A673 (cell line): Measurements from ENCODE around the gene WDR7. TPM values are rescaled to one million over a fixed set of nuclear protein-coding genes. Genes with fewer than 3 reads are reported as not detected.
A peak's percentile ranks its signal among the peaks of the same experiment; 100 is the strongest.

Experiments used
- BruUV-seq: library from RNA; stranded (reverse); fragments of 400-500 nt; replicated peaks from 2 replicates; lab custom pipeline; 2021; lab: Mats Ljungman, UMichigan
- CTCF ChIA-PET: fragments of 300-600 bp; sonication (Branson Sonifier 250); formaldehyde crosslinking; loops from one replicate; lab custom pipeline; 2022; ENCODE audit warnings: antibody characterized with exemption; lab: Charles Lee
- POLR2A ChIA-PET: fragments of 300-600 bp; sonication (Branson Sonifier 250); formaldehyde crosslinking; loops from one replicate; lab custom pipeline; 2022; ENCODE audit warnings: antibody characterized with exemption; ENCODE audit not compliant: low non-redundant PET; lab: Charles Lee
- DNase-seq: peaks from one replicate; pipeline ENCODE4 v3.0.0-alpha.2; 2015; ENCODE audit warnings: low spot score
- H3K27ac ChIP-seq: fragments of 200-600 bp; sonication (generic); 2 replicates; pipeline ENCODE4 v1.5.1; 2016; ENCODE audit warnings: mixed run types, low read depth, mild to moderate bottlenecking, mixed read lengths, antibody characterized with exemption, low read length; ENCODE audit not compliant: poor library complexity, severe bottlenecking
- H3K27me3 ChIP-seq: fragments of 200-600 bp; sonication (generic); replicated peaks from 2 replicates; pipeline ENCODE4 v1.6.1; 2017; ENCODE audit warnings: mixed run types, low read depth, mild to moderate bottlenecking, mixed read lengths, antibody characterized with exemption, low read length; ENCODE audit not compliant: insufficient read depth, poor library complexity
- H3K36me3 ChIP-seq: fragments of 200-600 bp; sonication (generic); 2 replicates; pipeline ENCODE4 v1.6.1; 2016; ENCODE audit warnings: mixed run types, mild to moderate bottlenecking, mixed read lengths, antibody characterized with exemption, low read length; ENCODE audit not compliant: insufficient read depth, poor library complexity, severe bottlenecking
- H3K4me1 ChIP-seq: fragments of 200-600 bp; sonication (generic); 2 replicates; pipeline ENCODE4 v1.6.1; 2017; ENCODE audit warnings: mixed run types, mild to moderate bottlenecking, mixed read lengths, antibody characterized with exemption, low read length; ENCODE audit not compliant: insufficient read depth, poor library complexity, severe bottlenecking
- H3K4me3 ChIP-seq: fragments of 200-600 bp; sonication (generic); 2 replicates; pipeline ENCODE4 v1.5.1; 2016; ENCODE audit warnings: low read depth, mixed run types, mild to moderate bottlenecking, mixed read lengths, low read length; ENCODE audit not compliant: poor library complexity, severe bottlenecking
- H3K9me3 ChIP-seq: fragments of 200-600 bp; sonication (generic); 2 replicates; pipeline ENCODE4 v1.6.1; 2016; ENCODE audit warnings: mixed run types, low read depth, mild to moderate bottlenecking, mixed read lengths, antibody characterized with exemption, low read length; ENCODE audit not compliant: poor library complexity, severe bottlenecking
- CTCF ChIP-seq: fragments of 300-800, 200-600 bp; sonication (generic); conservative IDR thresholded peaks from 2 replicates; pipeline ENCODE4 v1.5.1; 2017; ENCODE audit warnings: low read depth, mild to moderate bottlenecking, antibody characterized with exemption, low read length, moderate library complexity, mixed read lengths
- EZH2 ChIP-seq: fragments of 200-600 bp; sonication (generic); IDR thresholded peaks from 2 replicates; pipeline ENCODE4 v1.6.1; 2017; ENCODE audit warnings: borderline replicate concordance, low read depth, mild to moderate bottlenecking, mixed read lengths, antibody characterized with exemption, low read length; ENCODE audit not compliant: poor library complexity, severe bottlenecking
- intact Hi-C: fragments of 100-400 bp; cut with micrococcal nuclease; formaldehyde crosslinking; loops from one replicate; pipeline ENCODE4 v1.10.0; 2022; ENCODE audit not compliant: unreplicated experiment
- total RNA-seq: library from RNA; stranded (reverse); gene quantifications from 2 replicates; pipeline ENCODE4 v1.2.3, GENCODE V29; 2021

Gene WDR7
- total RNA-seq, 1 experiment from 2014 or later, result 21.2 TPM

- TF ChIP-seq CTCF, result no peak
- TF ChIP-seq EZH2, result no peak
- Histone ChIP-seq H3K4me1 (no peaks in the 10 kb centered on the region), H3K27ac (no peak overlapping the region), H3K4me3 (no peak overlapping the region), H3K9me3 (no peaks in the 10 kb centered on the region), H3K27me3 (no peaks in the 10 kb centered on the region), H3K36me3 (no peaks in the 10 kb centered on the region)
- ChIA-PET CTCF (interaction anchor here (1.0 kb wide), 1 partner anchor 815 kb away, joined by 3 read pairs; no protein-coding TSS in a partner anchor), POLR2A (no interaction called here)
- DNase-seq, result peak; percentile 30
- BruUV-seq, result no TSS peak
- intact Hi-C loops, result loop anchor here (5.0 kb wide), 1 partner anchor 690 kb away; the partner anchor contains the start of gene ONECUT2
These were observed 96.0 kb downstream of the WDR7 start for GRCh38 chr18:56747032-56747658.

GRCh38 chr18:56747857-56748256 lies 96.7 kb downstream of the WDR7 start:
- BruUV-seq, result no TSS peak
- intact Hi-C loops, result loop anchor here (2.0 to 5.0 kb wide), 2 partner anchors 689 to 815 kb away; partner anchors contain the start of gene ONECUT2
- no peaks in the 10 kb centered on the region for H3K9me3 ChIP-seq
- TF ChIP-seq EZH2 (no peak), CTCF (no peak)
- no peak overlapping the region for H3K27ac ChIP-seq
- no peak for DNase-seq
- no peaks in the 10 kb centered on the region for H3K4me1 ChIP-seq
- no peaks in the 10 kb centered on the region for H3K36me3 ChIP-seq
- no peaks in the 10 kb centered on the region for H3K27me3 ChIP-seq
- POLR2A ChIA-PET, result no interaction called here
- H3K4me3 ChIP-seq, result no peak overlapping the region
- CTCF ChIA-PET, result interaction anchor here (1.0 kb wide), 1 partner anchor 814 kb away, joined by 3 read pairs; no protein-coding TSS in a partner anchor

- CTCF ChIA-PET, result no interaction called here
- DNase-seq, result peak; percentile 62
- intact Hi-C loops, result loop anchor here (2.0 to 5.0 kb wide), 2 partner anchors 689 to 814 kb away; partner anchors contain the start of gene ONECUT2
These were observed 97.6 kb downstream of the WDR7 start for GRCh38 chr18:56748698-56749268.

More at GRCh38 chr18:56748698-56749268, 97.6 kb downstream of the WDR7 start:
- no peaks in the 10 kb centered on the region for H3K9me3 ChIP-seq
- no TSS peak for BruUV-seq
- TF ChIP-seq CTCF (peak; percentile 69), EZH2 (no peak)
- no peak overlapping the region for H3K4me3 ChIP-seq
- POLR2A ChIA-PET, result no interaction called here
- no peak overlapping the region for H3K27ac ChIP-seq
- no peaks in the 10 kb centered on the region for H3K4me1 ChIP-seq
- no peaks in the 10 kb centered on the region for H3K27me3 ChIP-seq
- no peaks in the 10 kb centered on the region for H3K36me3 ChIP-seq
